ENCODE results near the gene AMOT. TPM values are rescaled to one million over a fixed set of nuclear protein-coding genes. Genes with fewer than 3 reads are reported as not detected.

Gene AMOT
- total and polyA plus RNA-seq, 8 donors, result 1.1 to 14.4 (median 5.1) TPM

GRCh38 chrX:112774142-112774541 is 66.5 kb downstream of the AMOT start:
- ATAC-seq, result no peak
- FAIRE-seq, result no peak

DNA sequence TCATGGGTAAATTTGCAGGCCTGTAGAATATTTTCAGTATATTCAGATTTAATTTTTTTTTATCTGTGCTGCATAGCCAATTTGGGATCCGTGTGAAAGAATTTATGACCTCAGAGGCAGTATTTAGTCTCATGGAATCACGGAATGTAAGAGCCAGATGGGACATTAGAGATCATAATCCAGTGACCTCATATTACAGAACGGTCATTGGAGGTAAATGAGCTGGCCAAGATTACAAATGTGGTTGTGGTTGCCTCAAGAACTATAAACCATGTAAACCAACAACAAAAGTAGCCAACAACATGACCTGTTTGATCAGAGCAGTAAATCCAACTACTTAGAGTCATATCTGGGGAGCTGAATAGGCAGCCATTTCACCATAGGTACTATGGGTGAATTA is 71.6 kb downstream of the AMOT start:
- no peak for ATAC-seq
- 52 to 64% methylated on average over 3 of the region's 3 CpGs for WGBS, 2 donors

More at GRCh38 chrX:112774142-112774541, 66.5 kb downstream of the AMOT start:
- no peak overlapping the region for H3K4me3 ChIP-seq
- H3K36me3 ChIP-seq, result no peaks in the 10 kb centered on the region
- TF ChIP-seq, protein P1, sequence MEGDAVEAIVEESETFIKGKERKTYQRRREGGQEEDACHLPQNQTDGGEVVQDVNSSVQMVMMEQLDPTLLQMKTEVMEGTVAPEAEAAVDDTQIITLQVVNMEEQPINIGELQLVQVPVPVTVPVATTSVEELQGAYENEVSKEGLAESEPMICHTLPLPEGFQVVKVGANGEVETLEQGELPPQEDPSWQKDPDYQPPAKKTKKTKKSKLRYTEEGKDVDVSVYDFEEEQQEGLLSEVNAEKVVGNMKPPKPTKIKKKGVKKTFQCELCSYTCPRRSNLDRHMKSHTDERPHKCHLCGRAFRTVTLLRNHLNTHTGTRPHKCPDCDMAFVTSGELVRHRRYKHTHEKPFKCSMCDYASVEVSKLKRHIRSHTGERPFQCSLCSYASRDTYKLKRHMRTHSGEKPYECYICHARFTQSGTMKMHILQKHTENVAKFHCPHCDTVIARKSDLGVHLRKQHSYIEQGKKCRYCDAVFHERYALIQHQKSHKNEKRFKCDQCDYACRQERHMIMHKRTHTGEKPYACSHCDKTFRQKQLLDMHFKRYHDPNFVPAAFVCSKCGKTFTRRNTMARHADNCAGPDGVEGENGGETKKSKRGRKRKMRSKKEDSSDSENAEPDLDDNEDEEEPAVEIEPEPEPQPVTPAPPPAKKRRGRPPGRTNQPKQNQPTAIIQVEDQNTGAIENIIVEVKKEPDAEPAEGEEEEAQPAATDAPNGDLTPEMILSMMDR (IDR thresholded peaks at IDR 0.05), result no peak
- peaks cover 0 to 3% (median 0%) of the 10 kb centered on the region in 4 donors for H3K27me3 ChIP-seq
- no peak overlapping the region for H3K27ac ChIP-seq
- intact Hi-C loops (cut with DNase I), result no loop called here
- H3K4me1 ChIP-seq, result no peaks in the 10 kb centered on the region
- H3K9me3 ChIP-seq, result no peaks in the 10 kb centered on the region
- DNase-seq, result no peak
- 40 to 55% methylated on average over 4 of the region's 4 CpGs for WGBS, 2 donors

DNA sequence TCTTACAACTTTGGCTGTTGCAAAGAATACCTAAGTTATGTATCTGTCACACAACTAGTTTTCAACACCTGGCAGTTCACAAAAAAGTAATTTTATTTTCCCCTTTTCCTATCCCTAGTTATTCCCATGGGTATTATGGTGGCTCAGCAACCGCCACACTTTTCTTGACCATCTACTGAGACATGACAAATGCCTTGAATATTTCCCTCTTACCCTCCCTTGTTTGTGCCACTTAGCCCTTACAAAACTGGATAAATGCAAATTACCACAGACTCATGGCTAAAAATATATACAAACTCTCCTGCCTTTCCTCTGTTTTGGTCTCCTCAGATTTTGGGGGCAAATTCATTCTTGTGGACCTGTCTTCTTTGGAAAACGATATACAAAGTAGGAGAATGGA is 72.1 kb downstream of the AMOT start:
- TF ChIP-seq, protein P1 (IDR thresholded peaks at IDR 0.05), result no peak
- WGBS, 2 donors, result 62 to 78% methylated on average over 2 of the region's 2 CpGs
- intact Hi-C loops (cut with DNase I), result no loop called here

More for the DNA sequence above, 71.6 kb downstream of the AMOT start:
- intact Hi-C loops (cut with DNase I), result no loop called here
- Histone ChIP-seq H3K27ac (no peak overlapping the region), H3K27me3 (peaks cover 0 to 3% (median 0%) of the 10 kb centered on the region in 4 donors), H3K36me3 (no peaks in the 10 kb centered on the region), H3K9me3 (no peaks in the 10 kb centered on the region), H3K4me1 (no peaks in the 10 kb centered on the region), H3K4me3 (no peak overlapping the region)
- TF ChIP-seq, protein P1 (IDR thresholded peaks at IDR 0.05), result no peak
- DNase-seq (no peak), FAIRE-seq (no peak)

DNA sequence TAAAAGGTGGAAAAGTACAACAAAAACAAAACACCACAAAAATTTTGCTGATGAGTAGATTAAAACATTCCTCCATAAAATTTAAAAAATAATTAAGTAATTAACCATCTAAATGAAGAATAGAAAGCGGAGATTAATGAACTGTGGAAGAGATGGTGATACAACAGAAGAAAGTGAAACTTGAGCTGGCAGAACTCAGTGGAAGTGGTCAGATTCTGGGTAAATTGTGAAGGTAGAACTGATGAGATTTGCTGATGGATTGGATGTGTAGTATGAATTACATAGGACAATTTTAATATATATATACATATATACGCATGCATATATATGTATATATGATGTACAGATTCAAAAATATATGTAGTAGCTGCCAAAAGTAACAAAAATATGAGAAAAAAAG is 73.9 kb downstream of the AMOT start:
- 88 to 89% methylated on average over 2 of the region's 2 CpGs for WGBS, 2 donors
- Histone ChIP-seq H3K9me3 (no peaks in the 10 kb centered on the region), H3K27me3 (peaks cover 0 to 6% (median 0%) of the 10 kb centered on the region in 4 donors), H3K36me3 (no peaks in the 10 kb centered on the region), H3K27ac (no peak overlapping the region), H3K4me1 (no peaks in the 10 kb centered on the region), H3K4me3 (no peak overlapping the region)
- DNase-seq (no peak), FAIRE-seq (no peak), ATAC-seq (no peak)
- TF ChIP-seq, protein P1 (IDR thresholded peaks at IDR 0.05), result no peak
- intact Hi-C loops (cut with DNase I), result no loop called here

More for the DNA sequence above, 72.1 kb downstream of the AMOT start:
- DNase-seq (no peak), FAIRE-seq (no peak), ATAC-seq (no peak)
- no peak overlapping the region for H3K4me3 ChIP-seq
- H3K36me3 ChIP-seq, result no peaks in the 10 kb centered on the region
- no peaks in the 10 kb centered on the region for H3K4me1 ChIP-seq
- no peaks in the 10 kb centered on the region for H3K9me3 ChIP-seq
- peaks cover 0 to 3% (median 0%) of the 10 kb centered on the region in 4 donors for H3K27me3 ChIP-seq
- no peak overlapping the region for H3K27ac ChIP-seq

DNA sequence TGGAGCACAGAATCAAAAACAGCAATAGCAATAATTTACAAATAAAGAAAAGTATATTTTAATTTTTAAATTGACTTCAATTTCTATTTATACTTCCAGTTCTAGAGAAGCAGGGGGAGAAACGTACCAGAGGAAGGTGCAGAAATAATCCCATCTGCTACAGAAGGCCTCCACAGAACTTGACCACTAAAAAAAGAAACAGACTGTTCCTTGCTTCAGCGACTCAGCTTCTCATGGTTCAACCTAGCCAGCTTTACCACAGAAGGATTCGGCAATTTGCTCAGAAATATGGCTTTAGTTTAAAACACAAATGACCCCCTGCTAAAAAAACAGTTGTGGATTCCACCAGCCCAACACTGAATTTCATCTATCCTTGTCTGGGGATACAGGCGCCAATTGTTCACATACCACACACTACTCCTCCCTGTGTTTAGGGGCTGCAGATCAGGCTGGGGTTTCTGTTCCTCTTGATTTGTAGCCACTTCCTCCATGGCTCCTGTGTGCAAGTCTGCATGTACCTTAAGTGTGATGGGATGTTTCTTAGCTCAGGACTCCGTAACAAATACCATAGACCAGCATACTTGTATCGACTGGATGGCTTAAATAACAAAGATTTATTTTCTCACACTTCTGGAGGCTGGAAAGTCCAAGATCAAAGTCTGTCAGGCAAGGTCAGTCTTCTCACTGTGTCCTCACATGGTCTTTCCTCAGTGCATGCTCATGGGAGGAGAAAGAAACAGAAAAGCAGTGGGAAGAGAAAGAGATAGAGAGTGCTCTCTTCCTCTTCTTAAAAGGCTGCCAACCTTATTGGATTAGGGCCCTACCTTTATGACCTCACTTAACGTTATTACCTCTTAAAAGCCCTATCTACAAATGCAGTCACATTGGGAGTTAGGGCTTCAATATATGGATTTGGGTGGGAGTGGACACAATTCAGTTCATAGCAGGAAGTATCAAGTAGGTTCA is 79.1 kb downstream of the AMOT start:
- intact Hi-C loops (cut with DNase I), result no loop called here
- Histone ChIP-seq H3K4me1 (no peaks in the 10 kb centered on the region), H3K27ac (no peak overlapping the region), H3K27me3 (peaks cover 0 to 4% (median 0%) of the 10 kb centered on the region in 4 donors), H3K4me3 (no peak overlapping the region), H3K36me3 (no peaks in the 10 kb centered on the region), H3K9me3 (no peaks in the 10 kb centered on the region)
- FAIRE-seq (no peak), ATAC-seq (no peak), DNase-seq (no peak)
- WGBS, 2 donors, result 70 to 75% methylated on average over 7 of the region's 7 CpGs
- TF ChIP-seq, protein P1 (IDR thresholded peaks at IDR 0.05), result no peak

Measured in pancreas (tissue), 10 donors.